ENCODE results near the gene ZNF575.
"Not testable (repeated sequence)": the region's sequence is repeated elsewhere in the genome, so short reads cannot be mapped to it uniquely, and the experiment has no call there.

Gene ZNF575

GRCh38 chr19:43547926-43548325 lies 14.9 kb downstream of the ZNF575 start:
- DNase-seq; H4K8ac ChIP-seq (ENCODE audit: low read depth, low read length); H2BK5ac ChIP-seq (ENCODE audit: low read length); H3K4me2 ChIP-seq (ENCODE audit: low read length); H3K4me1 ChIP-seq (ENCODE audit: control insufficient read depth, low read depth, low read length); H3K79me1 ChIP-seq (ENCODE audit: low read length); H3K23ac ChIP-seq (ENCODE audit: low read length); H3K18ac ChIP-seq (ENCODE audit: low read length); H4K5ac ChIP-seq (ENCODE audit: low read length); H3K27ac ChIP-seq (ENCODE audit: low read depth, low read length); H2BK120ac ChIP-seq (ENCODE audit: low read depth, low read length); H3K9ac ChIP-seq (ENCODE audit: low read length); H3K27me3 ChIP-seq (ENCODE audit: insufficient read depth, low read length, poor library complexity); H3K4ac ChIP-seq (ENCODE audit: low read depth, low read length); H2AK5ac ChIP-seq (ENCODE audit: low read length); H3K4me3 ChIP-seq (ENCODE audit: low read length); H3K79me2 ChIP-seq (ENCODE audit: control insufficient read depth, insufficient read depth, low read length); H2BK15ac ChIP-seq (replicated peaks; ENCODE audit: low read depth); H3K36me3 ChIP-seq (ENCODE audit: control insufficient read depth, insufficient read depth, low read length); H3K56ac ChIP-seq (ENCODE audit: low read length): not testable (repeated sequence)
- no CpG with 5 or more reads among the region's 24 CpGs for WGBS (ENCODE audit: extremely low coverage, insufficient coverage, low lambda C conversion rate)

- H3K79me1 ChIP-seq (ENCODE audit: low read length), result no peaks in the 10 kb centered on the region
- H4K5ac ChIP-seq (ENCODE audit: low read length), result no peak overlapping the region
These were observed 15.7 kb downstream of the ZNF575 start for GRCh38 chr19:43548706-43549105.

DNA sequence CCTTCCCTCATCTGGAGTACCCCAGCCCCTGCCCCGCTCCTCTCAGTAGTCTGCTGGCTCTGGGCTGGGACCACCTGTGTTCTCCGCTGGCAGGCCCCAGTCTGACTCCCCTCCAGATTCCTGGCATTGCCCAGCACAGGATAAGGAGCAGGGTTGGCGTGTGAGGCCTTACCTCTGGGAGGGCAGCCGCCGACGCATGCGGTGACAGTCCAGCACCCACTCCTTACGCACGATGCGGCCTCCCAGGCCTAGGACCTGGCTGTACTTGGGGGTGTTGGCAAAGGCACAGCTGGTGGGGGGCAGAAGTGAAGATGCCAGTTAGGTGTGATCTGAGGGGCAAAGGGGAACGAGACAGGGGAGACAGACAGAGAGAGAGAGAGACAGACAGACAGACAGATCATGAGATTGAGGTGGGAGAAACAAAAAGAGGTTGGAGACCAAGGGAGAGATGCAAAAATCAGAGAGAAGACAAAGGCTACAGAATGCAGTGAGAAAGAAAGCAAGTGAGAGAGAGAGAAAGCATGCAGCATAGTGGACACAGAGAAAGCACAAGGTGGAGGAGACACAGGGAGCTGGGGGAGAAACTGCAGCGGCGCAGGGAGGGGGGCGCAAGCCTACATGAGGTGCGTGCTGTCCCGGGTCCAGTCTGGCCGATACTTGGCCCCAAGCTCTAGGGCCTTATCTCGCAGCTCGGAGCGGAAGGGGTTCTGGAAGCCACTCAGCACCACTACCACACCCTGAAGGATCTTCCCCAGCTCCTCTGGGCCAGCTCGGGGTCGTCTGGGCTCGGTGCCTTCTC lies 18.6 kb downstream of the ZNF575 start:
- Histone ChIP-seq H3K79me2 (ENCODE audit: control insufficient read depth, insufficient read depth, low read length) (no peaks in the 10 kb centered on the region), H3K4me2 (ENCODE audit: low read length) (no peak overlapping the region), H3K4ac (ENCODE audit: low read depth, low read length) (no peak overlapping the region), H3K9ac (ENCODE audit: low read length) (no peak overlapping the region), H3K4me1 (ENCODE audit: control insufficient read depth, low read depth, low read length) (no peaks in the 10 kb centered on the region), H3K27ac (ENCODE audit: low read depth, low read length) (no peak overlapping the region), H2BK120ac (ENCODE audit: low read depth, low read length) (no peak overlapping the region), H3K18ac (ENCODE audit: low read length) (no peak overlapping the region), H3K27me3 (ENCODE audit: insufficient read depth, low read length, poor library complexity) (no peaks in the 10 kb centered on the region), H3K36me3 (ENCODE audit: control insufficient read depth, insufficient read depth, low read length) (peaks cover 6% of the 10 kb centered on the region), H3K4me3 (ENCODE audit: low read length) (no peak overlapping the region), H2AK5ac (ENCODE audit: low read length) (no peak overlapping the region), H2BK15ac (replicated peaks; ENCODE audit: low read depth) (no peak overlapping the region), H4K5ac (ENCODE audit: low read length) (no peak overlapping the region), H3K56ac (ENCODE audit: low read length) (no peak overlapping the region), H3K79me1 (ENCODE audit: low read length) (no peaks in the 10 kb centered on the region), H4K8ac (ENCODE audit: low read depth, low read length) (no peak overlapping the region), H2BK5ac (ENCODE audit: low read length) (no peak overlapping the region), H3K23ac (ENCODE audit: low read length) (no peak overlapping the region)
- no CpG with 5 or more reads among the region's 23 CpGs for WGBS (ENCODE audit: extremely low coverage, insufficient coverage, low lambda C conversion rate)
- no peak for DNase-seq

More at GRCh38 chr19:43548706-43549105, 15.7 kb downstream of the ZNF575 start:
- Histone ChIP-seq H3K9ac (ENCODE audit: low read length) (no peak overlapping the region), H3K27ac (ENCODE audit: low read depth, low read length) (no peak overlapping the region), H3K27me3 (ENCODE audit: insufficient read depth, low read length, poor library complexity) (no peaks in the 10 kb centered on the region), H3K4me3 (ENCODE audit: low read length) (no peak overlapping the region), H2BK15ac (replicated peaks; ENCODE audit: low read depth) (no peak overlapping the region), H3K36me3 (ENCODE audit: control insufficient read depth, insufficient read depth, low read length) (peaks cover 6% of the 10 kb centered on the region), H2BK5ac (ENCODE audit: low read length) (no peak overlapping the region), H2BK120ac (ENCODE audit: low read depth, low read length) (no peak overlapping the region), H4K8ac (ENCODE audit: low read depth, low read length) (no peak overlapping the region), H3K18ac (ENCODE audit: low read length) (no peak overlapping the region), H3K4me1 (ENCODE audit: control insufficient read depth, low read depth, low read length) (no peaks in the 10 kb centered on the region), H3K4me2 (ENCODE audit: low read length) (no peak overlapping the region), H2AK5ac (ENCODE audit: low read length) (no peak overlapping the region), H3K56ac (ENCODE audit: low read length) (no peak overlapping the region), H3K23ac (ENCODE audit: low read length) (no peak overlapping the region), H3K79me2 (ENCODE audit: control insufficient read depth, insufficient read depth, low read length) (no peaks in the 10 kb centered on the region), H3K4ac (ENCODE audit: low read depth, low read length) (no peak overlapping the region)
- no CpG with 5 or more reads among the region's 2 CpGs for WGBS (ENCODE audit: extremely low coverage, insufficient coverage, low lambda C conversion rate)
- no peak for DNase-seq

- Histone ChIP-seq H3K4me3 (ENCODE audit: low read length) (no peak overlapping the region), H3K27me3 (ENCODE audit: insufficient read depth, low read length, poor library complexity) (no peaks in the 10 kb centered on the region), H2BK120ac (ENCODE audit: low read depth, low read length) (no peak overlapping the region), H3K79me1 (ENCODE audit: low read length) (no peaks in the 10 kb centered on the region), H3K56ac (ENCODE audit: low read length) (no peak overlapping the region), H3K4ac (ENCODE audit: low read depth, low read length) (no peak overlapping the region), H2AK5ac (ENCODE audit: low read length) (no peak overlapping the region), H2BK15ac (replicated peaks; ENCODE audit: low read depth) (no peak overlapping the region), H4K5ac (ENCODE audit: low read length) (no peak overlapping the region), H2BK5ac (ENCODE audit: low read length) (no peak overlapping the region), H3K27ac (ENCODE audit: low read depth, low read length) (no peak overlapping the region), H3K4me2 (ENCODE audit: low read length) (no peak overlapping the region), H4K8ac (ENCODE audit: low read depth, low read length) (no peak overlapping the region), H3K23ac (ENCODE audit: low read length) (no peak overlapping the region), H3K9ac (ENCODE audit: low read length) (no peak overlapping the region), H3K79me2 (ENCODE audit: control insufficient read depth, insufficient read depth, low read length) (no peaks in the 10 kb centered on the region), H3K18ac (ENCODE audit: low read length) (no peak overlapping the region), H3K4me1 (ENCODE audit: control insufficient read depth, low read depth, low read length) (no peaks in the 10 kb centered on the region), H3K36me3 (ENCODE audit: control insufficient read depth, insufficient read depth, low read length) (peaks cover 6% of the 10 kb centered on the region)
- DNase-seq, result no peak
- no CpG with 5 or more reads among the region's 3 CpGs for WGBS (ENCODE audit: extremely low coverage, insufficient coverage, low lambda C conversion rate)
These were observed 19.1 kb downstream of the ZNF575 start for GRCh38 chr19:43552198-43552450.

DNA sequence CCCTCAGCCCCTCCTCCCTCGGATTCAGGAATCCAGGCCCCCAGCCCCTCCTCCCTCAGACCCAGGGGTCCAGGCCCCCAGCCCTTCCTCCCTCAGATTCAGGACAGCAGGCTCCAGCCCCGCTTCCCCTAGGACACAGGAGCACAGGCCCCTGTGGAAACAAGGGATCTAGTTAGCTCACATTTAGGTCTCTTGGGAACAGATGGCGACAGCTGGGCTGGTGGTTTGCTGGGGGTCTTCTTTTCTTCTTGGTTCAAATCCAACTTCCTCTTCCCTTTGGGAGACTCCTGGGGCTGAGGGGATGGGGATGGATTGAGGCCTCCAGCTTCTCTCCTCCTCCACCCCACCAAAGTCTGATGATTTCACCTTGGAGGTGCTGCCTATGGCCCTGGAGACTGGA lies 19.6 kb downstream of the ZNF575 start:
- no peak overlapping the region for H3K18ac ChIP-seq (ENCODE audit: low read length)
- no peak overlapping the region for H2AK5ac ChIP-seq (ENCODE audit: low read length)
- no peak overlapping the region for H3K4me2 ChIP-seq (ENCODE audit: low read length)
- H3K56ac ChIP-seq (ENCODE audit: low read length), result no peak overlapping the region
- no peak overlapping the region for H2BK120ac ChIP-seq (ENCODE audit: low read depth, low read length)
- no CpG with 5 or more reads among the region's 3 CpGs for WGBS (ENCODE audit: extremely low coverage, insufficient coverage, low lambda C conversion rate)
- H3K4me3 ChIP-seq (ENCODE audit: low read length), result no peak overlapping the region
- peaks cover 6% of the 10 kb centered on the region for H3K36me3 ChIP-seq (ENCODE audit: control insufficient read depth, insufficient read depth, low read length)
- H2BK5ac ChIP-seq (ENCODE audit: low read length), result no peak overlapping the region
- no peak overlapping the region for H2BK15ac ChIP-seq (replicated peaks; ENCODE audit: low read depth)
- H4K8ac ChIP-seq (ENCODE audit: low read depth, low read length), result no peak overlapping the region
- H3K27me3 ChIP-seq (ENCODE audit: insufficient read depth, low read length, poor library complexity), result no peaks in the 10 kb centered on the region
- H3K4ac ChIP-seq (ENCODE audit: low read depth, low read length), result no peak overlapping the region
- H3K9ac ChIP-seq (ENCODE audit: low read length), result no peak overlapping the region
- no peaks in the 10 kb centered on the region for H3K79me2 ChIP-seq (ENCODE audit: control insufficient read depth, insufficient read depth, low read length)
- no peak for DNase-seq
- H3K4me1 ChIP-seq (ENCODE audit: control insufficient read depth, low read depth, low read length), result no peaks in the 10 kb centered on the region
- H3K27ac ChIP-seq (ENCODE audit: low read depth, low read length), result no peak overlapping the region
- H3K79me1 ChIP-seq (ENCODE audit: low read length), result no peaks in the 10 kb centered on the region
- no peak overlapping the region for H4K5ac ChIP-seq (ENCODE audit: low read length)
- H3K23ac ChIP-seq (ENCODE audit: low read length), result no peak overlapping the region

- peaks cover 6% of the 10 kb centered on the region for H3K36me3 ChIP-seq (ENCODE audit: control insufficient read depth, insufficient read depth, low read length)
- no peak overlapping the region for H3K4me3 ChIP-seq (ENCODE audit: low read length)
- H2AK5ac ChIP-seq (ENCODE audit: low read length), result no peak overlapping the region
- no peak overlapping the region for H4K5ac ChIP-seq (ENCODE audit: low read length)
- no peak overlapping the region for H3K23ac ChIP-seq (ENCODE audit: low read length)
- H3K4ac ChIP-seq (ENCODE audit: low read depth, low read length), result no peak overlapping the region
- no peaks in the 10 kb centered on the region for H3K79me1 ChIP-seq (ENCODE audit: low read length)
- no peaks in the 10 kb centered on the region for H3K4me1 ChIP-seq (ENCODE audit: control insufficient read depth, low read depth, low read length)
- H2BK5ac ChIP-seq (ENCODE audit: low read length), result no peak overlapping the region
- no CpG with 5 or more reads among the region's 4 CpGs for WGBS (ENCODE audit: extremely low coverage, insufficient coverage, low lambda C conversion rate)
- H2BK120ac ChIP-seq (ENCODE audit: low read depth, low read length), result no peak overlapping the region
- H4K8ac ChIP-seq (ENCODE audit: low read depth, low read length), result no peak overlapping the region
- no peak overlapping the region for H3K18ac ChIP-seq (ENCODE audit: low read length)
- DNase-seq, result no peak
- H2BK15ac ChIP-seq (replicated peaks; ENCODE audit: low read depth), result no peak overlapping the region
- no peaks in the 10 kb centered on the region for H3K27me3 ChIP-seq (ENCODE audit: insufficient read depth, low read length, poor library complexity)
- H3K56ac ChIP-seq (ENCODE audit: low read length), result no peak overlapping the region
- H3K79me2 ChIP-seq (ENCODE audit: control insufficient read depth, insufficient read depth, low read length), result no peaks in the 10 kb centered on the region
- H3K27ac ChIP-seq (ENCODE audit: low read depth, low read length), result no peak overlapping the region
- no peak overlapping the region for H3K4me2 ChIP-seq (ENCODE audit: low read length)
- H3K9ac ChIP-seq (ENCODE audit: low read length), result no peak overlapping the region
These were observed 20.7 kb downstream of the ZNF575 start for GRCh38 chr19:43553656-43554055.

All from mesendoderm (in vitro differentiated cells).